ENCODE results near the gene AANAT. TPM values are rescaled to one million over a fixed set of nuclear protein-coding genes. Genes with fewer than 3 reads are reported as not detected.
"Not testable (repeated sequence)": the region's sequence is repeated elsewhere in the genome, so short reads cannot be mapped to it uniquely, and the experiment has no call there.

The AANAT gene
- polyA plus RNA-seq, 1 donor, result 0.37 TPM

DNA sequence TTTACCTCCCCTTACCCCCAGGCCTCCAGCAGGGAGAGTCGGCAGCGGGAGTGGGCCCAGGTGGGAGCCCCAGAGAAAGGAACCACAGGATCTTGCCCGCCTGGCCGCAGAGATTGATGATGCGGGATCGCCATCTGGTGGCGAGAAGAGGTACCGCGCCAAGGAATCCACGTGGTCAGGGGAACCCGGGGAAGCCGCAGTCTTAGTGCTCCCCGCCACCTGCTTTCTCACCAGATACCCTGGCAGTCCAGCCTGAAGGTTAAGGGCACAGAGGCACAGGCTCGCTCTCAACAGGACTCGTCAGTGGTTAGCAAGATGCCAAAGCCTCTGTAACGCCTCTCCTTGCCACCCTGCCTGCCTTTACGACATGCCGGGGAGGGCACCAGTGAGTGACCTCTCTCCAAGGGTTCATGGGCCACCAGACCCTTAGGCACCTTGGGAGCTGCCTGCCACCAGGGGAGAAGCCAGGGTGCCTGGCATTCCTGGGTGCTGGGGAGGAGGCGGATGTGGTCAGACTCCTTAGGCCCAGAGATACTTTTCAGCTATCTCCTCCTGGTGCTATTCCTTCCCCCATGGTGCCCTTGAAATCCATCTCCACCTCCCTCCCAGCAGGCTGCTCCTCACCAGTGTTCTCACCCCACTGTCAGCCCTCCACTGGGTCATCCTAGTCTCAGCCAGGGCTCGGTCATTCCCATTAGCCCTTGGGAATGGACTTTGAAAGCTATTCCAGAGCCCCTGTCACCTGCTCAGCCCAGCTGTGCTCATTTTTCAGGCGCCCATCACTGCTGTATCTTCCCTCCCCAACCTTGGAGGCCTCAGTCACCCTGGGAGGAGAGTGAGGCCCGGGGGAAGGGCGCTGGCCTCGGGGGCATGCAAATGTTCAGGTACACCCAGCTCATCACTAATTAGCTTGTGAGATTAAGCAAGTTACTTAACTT is 39.3 kb downstream of the AANAT start:
- no peak for DNase-seq (ENCODE audit: low read depth)

GRCh38 chr17:76508472-76509063 is 41.2 kb downstream of the AANAT start:
- not testable (repeated sequence) for DNase-seq (ENCODE audit: low read depth)

GRCh38 chr17:76510831-76511244 is 43.4 kb downstream of the AANAT start:
- DNase-seq (ENCODE audit: low read depth), result no peak

- DNase-seq (ENCODE audit: low read depth), result no peak
These were observed 44.4 kb downstream of the AANAT start for GRCh38 chr17:76511668-76512365.

DNA sequence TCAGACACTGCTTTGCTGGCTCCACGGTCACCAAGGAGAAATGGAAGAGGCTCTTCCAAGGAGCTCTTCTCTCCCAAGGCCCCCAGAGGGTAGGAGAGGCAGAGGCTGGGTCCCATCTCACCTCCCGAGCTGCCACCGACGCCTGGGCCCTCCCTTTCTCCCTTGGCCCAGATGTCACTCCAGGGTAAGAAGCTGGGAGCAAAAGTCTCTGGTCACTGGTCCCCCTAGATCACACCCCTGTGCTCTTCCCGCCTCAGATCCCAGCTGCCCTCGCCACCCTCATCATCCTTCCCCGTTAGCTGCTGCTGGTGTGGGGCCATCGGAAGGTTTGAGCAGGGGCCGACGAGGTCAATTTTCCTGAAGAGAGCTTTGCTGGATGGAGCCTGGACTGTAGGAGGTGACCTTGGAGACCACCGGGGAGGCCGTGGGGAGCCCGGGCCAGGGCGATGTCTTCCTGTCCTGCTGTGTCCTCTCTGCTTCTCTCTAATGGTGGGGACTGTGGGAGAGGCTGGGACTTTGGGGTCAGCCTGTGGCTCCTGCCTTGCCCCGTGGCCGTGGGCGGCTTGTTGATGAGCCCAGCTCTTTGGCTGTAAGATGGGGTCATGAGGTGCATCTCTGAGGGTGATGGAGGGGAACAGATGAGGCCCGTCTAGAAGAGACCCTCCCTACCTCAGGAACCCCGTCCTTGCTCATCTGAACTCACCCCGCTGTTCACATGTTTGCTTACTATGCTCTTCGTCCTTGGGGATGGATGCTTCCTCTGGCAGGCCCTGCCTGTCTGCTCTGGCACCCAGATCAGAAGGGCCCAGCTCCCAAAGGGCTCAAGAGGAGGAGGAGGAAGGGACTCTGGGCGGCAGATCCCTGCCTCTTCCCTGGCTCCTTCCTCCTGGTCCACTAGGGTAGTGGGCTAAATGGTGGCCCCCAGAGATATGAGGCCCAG is 45.2 kb downstream of the AANAT start:
- no peak for DNase-seq (ENCODE audit: low read depth)

DNA sequence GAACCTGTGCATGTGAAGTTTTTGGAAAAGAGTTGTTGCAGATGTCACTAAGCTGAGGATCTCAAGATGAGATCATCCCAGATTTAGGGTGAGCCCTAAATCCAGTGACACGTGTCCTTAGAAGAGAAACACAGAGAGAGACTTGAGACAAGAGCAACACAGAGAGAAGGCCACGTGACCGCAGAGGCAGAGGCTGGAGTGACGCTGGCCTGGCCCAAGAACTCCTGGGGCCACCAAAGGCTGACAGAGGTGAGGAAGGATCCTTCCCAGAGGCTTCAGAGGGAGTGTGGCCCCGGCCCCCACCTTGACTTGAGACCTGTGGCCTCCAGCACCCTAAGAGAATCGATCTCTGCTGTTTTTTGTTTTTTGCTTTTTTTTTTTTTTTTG is 45.9 kb downstream of the AANAT start:
- no peak for DNase-seq (ENCODE audit: low read depth)

DNA sequence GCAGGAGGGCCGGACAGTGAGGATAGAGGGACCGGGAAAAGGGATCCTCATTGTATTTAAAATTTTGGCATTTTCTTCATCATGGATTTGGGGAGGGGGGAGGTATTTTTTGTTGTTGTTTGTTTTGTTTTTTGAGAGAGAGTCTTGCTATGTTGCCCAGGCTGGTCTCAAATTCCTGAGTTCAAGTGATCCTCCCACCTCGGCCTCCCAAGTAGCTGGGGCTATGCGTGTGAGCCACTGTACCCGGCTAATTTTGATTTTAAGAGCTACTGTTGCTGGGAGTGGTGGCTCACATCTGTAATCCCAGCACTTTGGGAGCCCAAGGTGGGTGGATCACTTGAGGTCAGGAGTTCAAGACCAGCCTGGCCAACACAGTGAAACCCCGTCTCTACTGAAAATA is 47.0 kb downstream of the AANAT start:
- not testable (repeated sequence) for DNase-seq (ENCODE audit: low read depth)

- DNase-seq (ENCODE audit: low read depth), result no peak
These were observed 48.0 kb downstream of the AANAT start for GRCh38 chr17:76515274-76515949.

- DNase-seq (ENCODE audit: low read depth), result no peak
These were observed 50.2 kb downstream of the AANAT start for GRCh38 chr17:76517638-76518038.

DNA sequence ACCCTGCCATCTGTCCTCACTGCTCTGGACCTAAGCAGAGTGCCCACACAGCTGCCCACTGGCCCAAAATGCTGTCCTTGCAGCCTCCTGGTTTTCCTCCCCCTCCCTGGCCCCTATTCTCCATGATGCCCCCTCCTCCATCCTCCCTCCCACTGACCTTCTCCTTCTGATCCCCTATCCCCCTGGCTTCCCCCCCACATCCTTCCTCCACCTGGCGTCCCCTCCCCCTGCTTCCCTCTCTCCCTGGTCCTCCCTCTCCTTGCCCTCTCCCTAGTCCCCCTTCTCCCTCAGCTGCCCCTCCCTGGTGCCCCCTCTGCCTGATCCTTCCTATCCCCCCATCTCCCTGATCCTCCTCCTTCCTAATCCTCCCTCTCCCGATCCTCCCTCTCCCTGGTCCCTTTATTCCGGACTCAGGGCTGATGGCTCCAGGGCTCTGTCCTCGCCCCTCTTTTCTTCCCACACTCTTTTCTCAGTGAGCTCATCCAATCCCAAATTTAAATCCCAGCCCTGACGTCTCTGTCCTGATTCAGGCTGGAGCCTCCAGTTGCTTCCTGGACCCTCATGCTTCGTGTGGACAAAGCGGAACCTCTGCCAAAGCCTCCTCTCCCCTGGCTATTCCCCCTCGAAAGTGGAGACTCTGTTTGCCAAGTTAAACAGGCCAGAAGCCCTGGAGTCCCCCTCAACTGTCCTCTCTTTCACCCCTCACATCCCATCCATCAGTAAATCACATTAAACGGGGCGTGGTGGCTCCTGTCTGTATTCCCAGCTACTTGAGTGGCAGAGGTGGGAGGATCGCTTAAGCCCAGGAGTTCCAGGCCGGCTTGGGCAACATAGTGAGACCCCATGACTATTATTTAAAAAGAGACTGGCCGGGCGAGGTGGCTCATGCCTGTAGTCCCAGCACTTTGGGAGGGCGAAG is 51.9 kb downstream of the AANAT start:
- no peak for DNase-seq (ENCODE audit: low read depth)

Other genes starting within 250 kb of the AANAT start
- gene RNF157, start 227.1 kb upstream of the AANAT start, polyA plus RNA-seq (ENCODE audit: insufficient read length), result 12.1 TPM
- gene UBALD2, start 202.3 kb upstream of the AANAT start, polyA plus RNA-seq (ENCODE audit: insufficient read length), result 18.3 TPM
- gene QRICH2, start 159.3 kb upstream of the AANAT start, polyA plus RNA-seq (ENCODE audit: insufficient read length), result 3.5 TPM
- 31.5 TPM for gene PRPSAP1, start 113.7 kb upstream of the AANAT start, polyA plus RNA-seq (ENCODE audit: insufficient read length)
- 1.7 TPM for gene SPHK1, start 83.0 kb upstream of the AANAT start, polyA plus RNA-seq (ENCODE audit: insufficient read length)
- 14.1 TPM for gene UBE2O, start 14.5 kb upstream of the AANAT start, polyA plus RNA-seq (ENCODE audit: insufficient read length)
- 6.8 TPM for gene RHBDF2, start 33.8 kb downstream of the AANAT start, polyA plus RNA-seq (ENCODE audit: insufficient read length)
- 16.4 TPM for gene CYGB, start 70.1 kb downstream of the AANAT start, polyA plus RNA-seq (ENCODE audit: insufficient read length)
- 4.8 TPM for gene PRCD, start 72.4 kb downstream of the AANAT start, polyA plus RNA-seq (ENCODE audit: insufficient read length)
- gene ST6GALNAC2, start 118.3 kb downstream of the AANAT start, polyA plus RNA-seq (ENCODE audit: insufficient read length), result 3.3 TPM
- 0.70 TPM for gene ST6GALNAC1, start 176.2 kb downstream of the AANAT start, polyA plus RNA-seq (ENCODE audit: insufficient read length)
- 135 TPM for gene MXRA7, start 243.4 kb downstream of the AANAT start, polyA plus RNA-seq (ENCODE audit: insufficient read length)